Astrocyte (in vitro differentiated cells and primary cell): ENCODE measurements around the gene INPP4A. TPM values are rescaled to one million over a fixed set of nuclear protein-coding genes. Genes with fewer than 3 reads are reported as not detected.

Experiments used
- DNase-seq: peaks from one replicate; pipeline ENCODE4 v3.0.0-alpha.2; 2010; ENCODE audit warnings: low read depth
- FAIRE-seq: peaks from 2 replicates; lab custom pipeline; 2011; peaks lifted over from hg19 to GRCh38; lab: Jason Lieb, UNC
- H2AFZ ChIP-seq: 2 replicates; pipeline ENCODE4 v1.6.0; 2012; ENCODE audit warnings: low read depth, low read length, inconsistent platforms
- H3K27ac ChIP-seq: 2 replicates; pipeline ENCODE4 v1.5.1; 2011; ENCODE audit warnings: low read depth, low read length, inconsistent platforms
- H3K27me3 ChIP-seq: 2 replicates; pipeline ENCODE4 v1.6.0; 2011; ENCODE audit warnings: low read length, inconsistent platforms; ENCODE audit not compliant: insufficient read depth
- H3K36me3 ChIP-seq: 2 replicates; pipeline ENCODE4 v1.5.1; 2011; ENCODE audit warnings: low read length, inconsistent platforms; ENCODE audit not compliant: insufficient read depth
- H3K4me1 ChIP-seq: 2 replicates; pipeline ENCODE4 v1.5.1; 2011; ENCODE audit warnings: low read length, inconsistent platforms; ENCODE audit not compliant: insufficient read depth
- H3K4me2 ChIP-seq: 2 replicates; pipeline ENCODE4 v1.6.0; 2012; ENCODE audit warnings: low read length, inconsistent platforms
- H3K4me3 ChIP-seq: 2 replicates; pipeline ENCODE4 v1.5.1; 2011; ENCODE audit warnings: low read depth, mild to moderate bottlenecking, low read length, inconsistent platforms; ENCODE audit not compliant: insufficient read depth
- H3K79me2 ChIP-seq: 2 replicates; pipeline ENCODE4 v1.6.0; 2012; ENCODE audit warnings: mild to moderate bottlenecking, low read length, inconsistent platforms; ENCODE audit not compliant: insufficient read depth
- H3K9ac ChIP-seq: 2 replicates; pipeline ENCODE4 v1.6.0; 2012; ENCODE audit warnings: mild to moderate bottlenecking, low read length, inconsistent platforms
- H3K9me3 ChIP-seq: 2 replicates; pipeline ENCODE4 v1.5.1; 2012; ENCODE audit warnings: low read depth, mild to moderate bottlenecking, low read length, inconsistent platforms; ENCODE audit not compliant: insufficient read depth
- H4K20me1 ChIP-seq: 2 replicates; pipeline ENCODE4 v1.6.0; 2012; ENCODE audit warnings: low read length, inconsistent platforms; ENCODE audit not compliant: insufficient read depth
- H3K27ac Mint-ChIP-seq: one replicate; pipeline ENCODE4 v1.8.0; 2021; ENCODE audit warnings: mild to moderate bottlenecking, mixed read lengths; ENCODE audit not compliant: unreplicated experiment
- H3K27me3 Mint-ChIP-seq: one replicate; pipeline ENCODE4 v1.8.0; 2021; ENCODE audit warnings: low read depth, mixed read lengths; ENCODE audit not compliant: unreplicated experiment
- H3K36me3 Mint-ChIP-seq: one replicate; pipeline ENCODE4 v1.8.0; 2021; ENCODE audit warnings: low read depth, mixed read lengths; ENCODE audit not compliant: unreplicated experiment
- H3K4me1 Mint-ChIP-seq: one replicate; pipeline ENCODE4 v1.8.0; 2021; ENCODE audit warnings: low read depth, mixed read lengths; ENCODE audit not compliant: unreplicated experiment
- H3K4me3 Mint-ChIP-seq: one replicate; pipeline ENCODE4 v1.8.0; 2021; ENCODE audit warnings: mild to moderate bottlenecking, moderate library complexity, mixed read lengths; ENCODE audit not compliant: unreplicated experiment
- H3K9me3 Mint-ChIP-seq: one replicate; pipeline ENCODE4 v1.8.0; 2021; ENCODE audit warnings: mild to moderate bottlenecking, mixed read lengths; ENCODE audit not compliant: unreplicated experiment
- CTCF ChIP-seq: IDR thresholded peaks from 2 replicates; pipeline ENCODE4 v1.5.1; 2011; ENCODE audit warnings: low read depth, mild to moderate bottlenecking, inconsistent platforms, low read length, moderate library complexity; ENCODE audit not compliant: insufficient read depth
- EZH2 ChIP-seq: IDR thresholded peaks from 2 replicates; pipeline ENCODE4 v1.6.1; 2012; ENCODE audit warnings: mild to moderate bottlenecking, low read length, inconsistent platforms; ENCODE audit not compliant: insufficient read depth
- total RNA-seq: library from RNA; stranded (reverse); gene quantifications from 2 replicates; pipeline ENCODE4 v1.2.1, GENCODE V29; 2021

INPP4A gene
- total RNA-seq, 1 donor from 2014 or later, result 19.4 TPM

- H3K27me3 ChIP-seq, result no peaks in the 10 kb centered on the region
- H3K27ac ChIP-seq, result no peak overlapping the region
- peaks cover 4% of the 10 kb centered on the region for H3K36me3 ChIP-seq
- Mint-ChIP-seq H3K4me3 (no peak overlapping the region), H3K36me3 (peaks cover 8% of the 10 kb centered on the region), H3K27ac (no peak overlapping the region), H3K9me3 (no peaks in the 10 kb centered on the region), H3K4me1 (no peaks in the 10 kb centered on the region), H3K27me3 (no peaks in the 10 kb centered on the region)
- DNase-seq (no peak), FAIRE-seq (no peak)
- no peaks in the 10 kb centered on the region for H3K79me2 ChIP-seq
- no peak overlapping the region for H2AFZ ChIP-seq
- no peak overlapping the region for H3K9ac ChIP-seq
- H3K9me3 ChIP-seq, result no peaks in the 10 kb centered on the region
- H3K4me2 ChIP-seq, result no peak overlapping the region
- no peak for TF ChIP-seq CTCF
- no peak for TF ChIP-seq EZH2
- H4K20me1 ChIP-seq, result no peaks in the 10 kb centered on the region
- no peak overlapping the region for H3K4me3 ChIP-seq
- H3K4me1 ChIP-seq, result no peaks in the 10 kb centered on the region
These were observed 139.4 kb downstream of the INPP4A start for GRCh38 chr2:98583816-98584618.

- DNase-seq (no peak), FAIRE-seq (no peak)
- no peaks in the 10 kb centered on the region for H4K20me1 ChIP-seq
- no peak overlapping the region for H3K27ac ChIP-seq
- peaks cover 4% of the 10 kb centered on the region for H3K36me3 ChIP-seq
- no peaks in the 10 kb centered on the region for H3K79me2 ChIP-seq
- Mint-ChIP-seq H3K4me1 (no peaks in the 10 kb centered on the region), H3K9me3 (no peaks in the 10 kb centered on the region), H3K4me3 (no peak overlapping the region), H3K36me3 (peaks cover 8% of the 10 kb centered on the region), H3K27ac (no peak overlapping the region), H3K27me3 (no peaks in the 10 kb centered on the region)
- no peaks in the 10 kb centered on the region for H3K27me3 ChIP-seq
- H3K9me3 ChIP-seq, result no peaks in the 10 kb centered on the region
- TF ChIP-seq CTCF, result no peak
- TF ChIP-seq EZH2, result no peak
- no peak overlapping the region for H3K9ac ChIP-seq
- H2AFZ ChIP-seq, result no peak overlapping the region
- H3K4me1 ChIP-seq, result no peaks in the 10 kb centered on the region
- no peak overlapping the region for H3K4me3 ChIP-seq
- H3K4me2 ChIP-seq, result no peak overlapping the region
These were observed 140.7 kb downstream of the INPP4A start for GRCh38 chr2:98585386-98585785.

- Histone ChIP-seq H3K27me3 (no peaks in the 10 kb centered on the region), H3K9me3 (no peaks in the 10 kb centered on the region), H3K4me3 (no peak overlapping the region), H3K4me1 (no peaks in the 10 kb centered on the region), H3K27ac (no peak overlapping the region), H4K20me1 (no peaks in the 10 kb centered on the region), H3K9ac (no peak overlapping the region), H3K36me3 (peaks cover 4% of the 10 kb centered on the region), H3K79me2 (no peaks in the 10 kb centered on the region), H2AFZ (no peak overlapping the region), H3K4me2 (no peak overlapping the region)
- Mint-ChIP-seq H3K36me3 (peaks cover 5% of the 10 kb centered on the region), H3K27ac (no peak overlapping the region), H3K27me3 (no peaks in the 10 kb centered on the region), H3K4me3 (no peak overlapping the region), H3K9me3 (no peaks in the 10 kb centered on the region), H3K4me1 (peaks cover 4% of the 10 kb centered on the region)
- TF ChIP-seq CTCF, result no peak
- no peak for TF ChIP-seq EZH2
- FAIRE-seq (no peak), DNase-seq (no peak)
These were observed 142.0 kb downstream of the INPP4A start for GRCh38 chr2:98586551-98587140.
